Neural cell (in vitro differentiated cells): ENCODE results near the gene HRH2.

ENCODE experiments used
- EZH2 ChIP-seq: fragments of 200-600, 300-800 bp; shearing (Covaris generic), sonication (generic); IDR thresholded peaks from 2 replicates; pipeline ENCODE4 v1.6.1; 2014; ENCODE audit warnings: antibody characterized with exemption, low read length, borderline replicate concordance, mild to moderate bottlenecking; ENCODE audit not compliant: insufficient read depth, poor library complexity, severe bottlenecking
- MXI1 ChIP-seq: fragments of 450-650 bp; conservative IDR thresholded peaks from 2 replicates; pipeline ENCODE4 v1.6.1; 2014; ENCODE audit warnings: antibody characterized with exemption, mild to moderate bottlenecking; ENCODE audit not compliant: poor library complexity, severe bottlenecking
- POLR2AphosphoS5 ChIP-seq: IDR thresholded peaks from 2 replicates; pipeline ENCODE4 v1.6.1; 2012
- SMC3 ChIP-seq: fragments of 450-650 bp; conservative IDR thresholded peaks from 2 replicates; pipeline ENCODE4 v1.6.1; 2014; ENCODE audit warnings: antibody characterized with exemption, mild to moderate bottlenecking, moderate library complexity; ENCODE audit not compliant: poor library complexity
- TAF1 ChIP-seq: IDR thresholded peaks from 2 replicates; pipeline ENCODE4 v1.6.1; 2012; ENCODE audit warnings: low read depth
- TF ChIP-seq, protein P1 (sequence below): fragments of 450-650 bp; IDR thresholded peaks from 2 replicates; pipeline ENCODE4 v1.5.1; 2014; ENCODE audit warnings: antibody characterized with exemption, mild to moderate bottlenecking, moderate library complexity; ENCODE audit not compliant: poor library complexity, severe bottlenecking
- TF ChIP-seq, protein P2 (sequence below): IDR thresholded peaks from 2 replicates; pipeline ENCODE4 v1.6.1; 2012; ENCODE audit warnings: borderline replicate concordance

DNA sequence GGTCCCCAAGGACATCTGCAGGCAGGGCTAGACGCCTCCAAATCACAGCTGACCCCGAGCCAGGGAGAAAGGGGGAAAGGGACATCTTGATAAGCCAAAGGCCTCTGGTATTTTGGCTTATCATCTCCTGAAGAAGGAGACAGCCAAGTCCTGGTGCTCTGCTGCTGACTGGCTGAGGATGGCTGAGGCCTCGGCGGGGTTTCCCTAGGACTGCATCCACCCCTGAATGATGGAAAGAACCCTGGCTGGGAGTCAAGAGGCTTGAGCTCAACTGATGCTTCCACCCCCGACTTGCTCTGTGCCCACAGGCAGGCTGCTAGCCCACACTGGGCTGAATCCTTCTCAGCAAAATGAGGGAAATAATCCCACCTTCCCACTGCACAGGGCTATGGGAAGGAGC is 30.9 kb upstream of the HRH2 start:
- TF ChIP-seq, protein P1, sequence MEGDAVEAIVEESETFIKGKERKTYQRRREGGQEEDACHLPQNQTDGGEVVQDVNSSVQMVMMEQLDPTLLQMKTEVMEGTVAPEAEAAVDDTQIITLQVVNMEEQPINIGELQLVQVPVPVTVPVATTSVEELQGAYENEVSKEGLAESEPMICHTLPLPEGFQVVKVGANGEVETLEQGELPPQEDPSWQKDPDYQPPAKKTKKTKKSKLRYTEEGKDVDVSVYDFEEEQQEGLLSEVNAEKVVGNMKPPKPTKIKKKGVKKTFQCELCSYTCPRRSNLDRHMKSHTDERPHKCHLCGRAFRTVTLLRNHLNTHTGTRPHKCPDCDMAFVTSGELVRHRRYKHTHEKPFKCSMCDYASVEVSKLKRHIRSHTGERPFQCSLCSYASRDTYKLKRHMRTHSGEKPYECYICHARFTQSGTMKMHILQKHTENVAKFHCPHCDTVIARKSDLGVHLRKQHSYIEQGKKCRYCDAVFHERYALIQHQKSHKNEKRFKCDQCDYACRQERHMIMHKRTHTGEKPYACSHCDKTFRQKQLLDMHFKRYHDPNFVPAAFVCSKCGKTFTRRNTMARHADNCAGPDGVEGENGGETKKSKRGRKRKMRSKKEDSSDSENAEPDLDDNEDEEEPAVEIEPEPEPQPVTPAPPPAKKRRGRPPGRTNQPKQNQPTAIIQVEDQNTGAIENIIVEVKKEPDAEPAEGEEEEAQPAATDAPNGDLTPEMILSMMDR: no peak
- TF ChIP-seq POLR2AphosphoS5 (no peak), SMC3 (no peak), EZH2 (no peak), MXI1 (no peak), TAF1 (no peak)
- TF ChIP-seq, protein P2, sequence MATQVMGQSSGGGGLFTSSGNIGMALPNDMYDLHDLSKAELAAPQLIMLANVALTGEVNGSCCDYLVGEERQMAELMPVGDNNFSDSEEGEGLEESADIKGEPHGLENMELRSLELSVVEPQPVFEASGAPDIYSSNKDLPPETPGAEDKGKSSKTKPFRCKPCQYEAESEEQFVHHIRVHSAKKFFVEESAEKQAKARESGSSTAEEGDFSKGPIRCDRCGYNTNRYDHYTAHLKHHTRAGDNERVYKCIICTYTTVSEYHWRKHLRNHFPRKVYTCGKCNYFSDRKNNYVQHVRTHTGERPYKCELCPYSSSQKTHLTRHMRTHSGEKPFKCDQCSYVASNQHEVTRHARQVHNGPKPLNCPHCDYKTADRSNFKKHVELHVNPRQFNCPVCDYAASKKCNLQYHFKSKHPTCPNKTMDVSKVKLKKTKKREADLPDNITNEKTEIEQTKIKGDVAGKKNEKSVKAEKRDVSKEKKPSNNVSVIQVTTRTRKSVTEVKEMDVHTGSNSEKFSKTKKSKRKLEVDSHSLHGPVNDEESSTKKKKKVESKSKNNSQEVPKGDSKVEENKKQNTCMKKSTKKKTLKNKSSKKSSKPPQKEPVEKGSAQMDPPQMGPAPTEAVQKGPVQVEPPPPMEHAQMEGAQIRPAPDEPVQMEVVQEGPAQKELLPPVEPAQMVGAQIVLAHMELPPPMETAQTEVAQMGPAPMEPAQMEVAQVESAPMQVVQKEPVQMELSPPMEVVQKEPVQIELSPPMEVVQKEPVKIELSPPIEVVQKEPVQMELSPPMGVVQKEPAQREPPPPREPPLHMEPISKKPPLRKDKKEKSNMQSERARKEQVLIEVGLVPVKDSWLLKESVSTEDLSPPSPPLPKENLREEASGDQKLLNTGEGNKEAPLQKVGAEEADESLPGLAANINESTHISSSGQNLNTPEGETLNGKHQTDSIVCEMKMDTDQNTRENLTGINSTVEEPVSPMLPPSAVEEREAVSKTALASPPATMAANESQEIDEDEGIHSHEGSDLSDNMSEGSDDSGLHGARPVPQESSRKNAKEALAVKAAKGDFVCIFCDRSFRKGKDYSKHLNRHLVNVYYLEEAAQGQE: no peak
